Lower leg skin (tissue), 3 donors: Measurements from ENCODE around the gene FRAS1.

Source experiments
- CTCF ChIP-seq, 3 donors: fragments of 450-650 bp; IDR thresholded peaks; one replicate each; pipeline ENCODE4 v1.5.1; 2016; ENCODE audit warnings: antibody characterized with exemption in 3 of 3, mild to moderate bottlenecking in 3 of 3, moderate library complexity in 2 of 3
- POLR2A ChIP-seq, 2 donors: fragments of 450-650 bp; IDR thresholded peaks; one replicate each; pipeline ENCODE4 v1.6.1; 2016 to 2017; ENCODE audit warnings: antibody characterized with exemption in 2 of 2, mild to moderate bottlenecking in 1 of 2, moderate library complexity in 1 of 2

GRCh38 chr4:78024085-78024484, 33.0 kb upstream of the FRAS1 start:
- TF ChIP-seq POLR2A (IDR thresholded peaks at IDR 0.05) (no peak), CTCF (IDR thresholded peaks at IDR 0.05) (no peak)
